Activated CD4-positive, alpha-beta T cell treated with anti-CD3 and anti-CD28 coated beads, Interleukin-2, Interleukin-6, amounts not matched to agents 100 ng/mL and 50 ng/mL, durations not matched to agents 16 hours and 8 hours (primary cell): Measurements from ENCODE around the gene SYNE4.
A peak's percentile ranks its signal among the peaks of the same experiment; 100 is the strongest.

Experiments
- DNase-seq: peaks from one replicate; pipeline ENCODE4 v3.0.0-alpha.2; 2020

The SYNE4 gene

GRCh38 chr19:36023432-36023831 is 14.8 kb upstream of the SYNE4 start:
- no peak for DNase-seq

DNA sequence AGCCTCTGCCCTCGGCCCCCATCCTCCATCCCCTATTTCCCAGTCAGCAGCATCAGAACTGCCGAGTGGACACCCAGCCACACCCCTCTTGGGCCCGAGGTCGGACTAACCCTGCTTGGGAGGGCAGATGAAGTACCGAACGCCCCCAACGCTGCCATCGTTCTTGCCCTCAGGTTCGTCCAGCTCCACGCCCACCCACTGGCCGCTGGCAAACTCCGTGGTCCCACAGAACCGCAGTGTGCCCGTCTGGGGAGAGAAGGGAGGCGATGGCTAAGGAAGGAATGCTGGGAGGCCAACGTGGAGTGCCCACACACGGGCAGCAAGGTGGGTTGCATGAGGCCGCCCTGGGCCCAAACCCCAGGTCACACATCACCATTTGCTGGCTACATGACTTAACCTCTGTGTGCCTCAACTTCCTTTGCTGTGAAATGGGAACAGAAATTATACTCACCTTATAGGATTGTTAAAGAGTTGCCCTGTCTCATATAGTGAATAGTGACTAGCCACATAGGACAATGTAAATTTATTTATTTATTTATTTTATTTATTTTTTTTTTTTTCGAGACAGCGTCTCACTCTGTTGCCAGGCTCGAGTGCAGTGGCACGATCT is 10.6 kb upstream of the SYNE4 start:
- DNase-seq = no peak

DNA sequence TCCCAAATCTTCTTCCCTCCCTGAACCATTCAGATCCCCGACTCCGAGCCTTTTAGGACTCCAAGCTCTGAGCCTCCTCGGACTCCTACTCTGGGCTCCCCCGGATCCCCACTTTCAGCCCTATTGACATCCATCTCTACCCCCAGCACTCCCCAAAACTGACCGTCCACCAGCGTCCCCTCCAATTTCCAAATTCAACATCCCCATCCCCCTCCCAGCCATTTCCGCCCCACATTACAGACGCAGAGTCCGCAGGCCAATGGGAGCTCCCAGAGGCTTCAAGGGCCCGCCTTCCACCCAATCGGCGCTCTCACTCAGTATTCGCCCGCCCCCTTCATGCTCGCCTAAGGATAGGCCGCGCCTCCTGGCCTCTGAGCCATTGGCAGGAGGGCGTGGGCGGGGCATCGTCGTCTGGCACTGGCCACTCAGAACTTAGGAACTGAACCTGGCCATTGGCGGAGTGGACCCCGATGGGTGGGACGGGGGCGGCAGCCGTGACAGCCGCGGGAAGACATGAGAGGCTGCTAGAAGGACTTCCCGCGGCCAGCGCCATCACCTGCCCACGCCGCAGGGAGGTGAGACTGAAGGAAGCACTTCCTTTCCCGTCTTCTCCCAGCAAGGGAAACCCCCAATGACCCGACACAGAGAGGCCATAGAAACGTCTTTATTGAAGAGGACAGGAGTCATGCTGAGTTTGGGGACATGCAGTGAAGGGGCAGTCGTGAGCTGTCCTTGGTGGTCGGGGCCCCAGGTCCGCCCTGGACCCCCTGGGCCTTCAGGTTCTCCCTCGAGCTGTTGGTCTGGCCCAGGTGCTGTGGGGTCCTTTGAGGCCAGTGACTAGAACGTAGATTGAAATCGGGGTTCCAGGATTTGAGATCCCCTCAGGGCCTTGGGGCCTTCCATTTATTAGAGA is 5.7 kb upstream of the SYNE4 start, which contains the start of gene ALKBH6:
Gene ALKBH6, minus strand, starts transcription at position 202 of the 913 bp plus-strand sequence. CDS start 816 bp downstream, outside the sequence.
- peak; percentile 100 for DNase-seq

DNA sequence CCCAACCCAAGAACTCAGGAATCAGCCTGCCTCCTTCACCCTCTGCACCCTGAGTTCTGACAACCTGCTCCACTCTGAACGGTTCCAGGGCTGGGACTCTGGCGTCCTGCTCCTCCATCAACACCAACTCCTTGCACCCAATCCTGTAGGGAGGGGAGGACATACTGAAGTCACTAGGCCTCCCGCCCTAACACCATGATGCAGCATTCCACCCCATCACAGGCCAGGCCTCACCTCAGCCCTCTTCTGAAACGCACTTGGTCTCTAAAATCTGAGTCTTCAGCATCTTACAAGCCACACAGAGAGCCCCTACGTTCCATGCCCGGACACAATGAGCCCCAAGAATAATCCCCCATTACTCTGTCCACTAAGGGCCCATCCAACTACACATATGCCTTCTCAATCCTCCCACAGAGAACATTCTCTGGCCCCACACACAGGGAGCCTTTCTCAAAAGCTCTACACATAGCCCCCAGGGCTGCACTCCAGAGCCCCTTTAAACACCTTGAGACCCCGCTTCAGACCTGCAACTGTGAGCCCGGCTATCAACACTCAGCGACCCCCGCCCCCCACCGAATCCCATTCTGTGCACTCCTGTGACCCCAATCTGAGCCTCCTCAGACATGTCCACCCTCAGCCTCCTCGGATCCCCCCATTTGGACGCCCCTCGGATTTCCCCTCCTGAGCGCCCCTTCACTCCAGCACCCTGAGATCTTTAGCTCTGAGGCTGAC is 4.8 kb upstream of the SYNE4 start:
- DNase-seq = no peak

DNA sequence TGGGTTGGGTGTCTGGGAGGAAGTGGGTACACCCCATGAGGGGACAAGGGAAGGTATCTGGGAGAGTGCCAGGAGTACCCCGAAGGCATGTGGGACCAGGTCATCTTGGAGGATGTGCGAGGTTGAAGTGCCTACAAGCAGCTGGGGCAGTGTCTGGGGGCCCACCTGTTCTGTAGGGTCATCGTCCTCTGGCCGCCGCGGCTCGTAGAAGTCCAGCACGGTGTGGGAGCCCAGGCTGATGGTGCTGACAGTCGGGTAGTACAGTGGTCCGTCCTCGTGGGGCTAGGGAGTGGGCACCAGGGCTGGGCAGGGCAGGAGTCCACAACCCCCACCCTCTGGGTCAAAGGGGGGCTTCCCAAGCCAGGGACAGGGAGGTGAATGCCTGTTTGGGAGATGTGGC is 1.8 kb upstream of the SYNE4 start:
- no peak for DNase-seq

- no peak for DNase-seq
These were observed 1.2 kb upstream of the SYNE4 start for GRCh38 chr19:36009633-36010379.

DNA sequence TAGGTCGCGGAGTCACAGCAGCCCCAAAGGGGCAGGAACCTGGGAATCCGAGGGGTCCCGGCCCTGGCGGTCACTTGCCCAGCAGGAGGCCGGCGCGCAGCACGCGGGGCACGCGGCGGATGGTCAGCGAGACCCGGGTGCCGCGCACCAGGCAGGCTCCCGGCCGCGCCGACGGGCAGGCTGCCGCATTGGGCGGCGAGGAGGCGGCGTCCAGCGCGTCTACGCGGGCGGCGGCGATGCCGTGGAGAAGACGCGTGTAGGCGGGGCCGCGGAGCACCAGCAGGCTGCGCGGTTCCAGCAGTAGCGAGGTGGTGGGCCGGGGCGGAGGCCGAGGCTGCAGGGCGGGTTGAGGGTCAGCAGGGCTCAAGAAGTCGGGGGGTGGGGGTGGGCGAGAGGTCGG is 607 bp upstream of the SYNE4 start:
- peak; percentile 76 for DNase-seq

GRCh38 chr19:36006955-36007354 is 1.7 kb downstream of the SYNE4 start:
- DNase-seq = no peak

GRCh38 chr19:36003284-36003683 is 5.3 kb downstream of the SYNE4 start:
- no peak for DNase-seq

DNA sequence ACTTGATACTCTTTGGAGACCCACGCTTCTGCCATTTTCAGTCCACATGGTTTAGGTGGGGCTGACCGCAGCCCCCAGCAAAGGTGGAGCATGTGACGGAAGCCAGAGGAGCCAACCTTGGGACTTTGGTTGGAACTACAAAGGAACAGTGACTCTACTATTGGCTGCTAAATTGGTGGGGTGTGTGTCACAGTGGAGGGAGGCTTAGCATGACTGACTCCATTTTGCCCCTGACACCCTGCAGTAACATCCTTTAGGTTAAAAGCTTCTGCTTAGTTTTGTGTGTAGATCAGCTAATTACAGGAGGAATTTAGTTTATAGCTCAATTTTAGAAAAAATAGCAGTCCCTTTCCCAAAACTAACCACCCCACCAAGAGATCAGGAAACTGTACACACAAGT is 7.0 kb downstream of the SYNE4 start:
- no peak for DNase-seq

DNA sequence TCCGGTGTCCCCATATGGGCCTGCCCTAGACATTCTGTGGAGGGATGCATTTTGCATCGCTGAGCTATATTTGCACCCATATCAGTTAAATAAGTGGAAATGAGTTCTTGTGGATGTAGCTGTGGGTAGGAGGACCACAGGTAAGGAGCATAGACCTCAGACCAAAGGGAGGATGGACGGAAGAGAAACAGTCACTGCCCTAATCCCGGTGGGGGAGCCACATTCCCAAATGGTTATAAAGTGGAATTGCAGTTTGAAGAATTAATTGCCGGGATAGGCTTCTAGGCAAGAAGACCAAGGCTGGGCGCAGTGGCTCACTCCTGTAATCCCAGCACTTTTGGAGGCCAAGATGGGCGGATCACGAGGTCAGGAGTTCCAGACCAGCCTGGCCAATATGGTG is 11.8 kb downstream of the SYNE4 start:
- DNase-seq = no peak

DNA sequence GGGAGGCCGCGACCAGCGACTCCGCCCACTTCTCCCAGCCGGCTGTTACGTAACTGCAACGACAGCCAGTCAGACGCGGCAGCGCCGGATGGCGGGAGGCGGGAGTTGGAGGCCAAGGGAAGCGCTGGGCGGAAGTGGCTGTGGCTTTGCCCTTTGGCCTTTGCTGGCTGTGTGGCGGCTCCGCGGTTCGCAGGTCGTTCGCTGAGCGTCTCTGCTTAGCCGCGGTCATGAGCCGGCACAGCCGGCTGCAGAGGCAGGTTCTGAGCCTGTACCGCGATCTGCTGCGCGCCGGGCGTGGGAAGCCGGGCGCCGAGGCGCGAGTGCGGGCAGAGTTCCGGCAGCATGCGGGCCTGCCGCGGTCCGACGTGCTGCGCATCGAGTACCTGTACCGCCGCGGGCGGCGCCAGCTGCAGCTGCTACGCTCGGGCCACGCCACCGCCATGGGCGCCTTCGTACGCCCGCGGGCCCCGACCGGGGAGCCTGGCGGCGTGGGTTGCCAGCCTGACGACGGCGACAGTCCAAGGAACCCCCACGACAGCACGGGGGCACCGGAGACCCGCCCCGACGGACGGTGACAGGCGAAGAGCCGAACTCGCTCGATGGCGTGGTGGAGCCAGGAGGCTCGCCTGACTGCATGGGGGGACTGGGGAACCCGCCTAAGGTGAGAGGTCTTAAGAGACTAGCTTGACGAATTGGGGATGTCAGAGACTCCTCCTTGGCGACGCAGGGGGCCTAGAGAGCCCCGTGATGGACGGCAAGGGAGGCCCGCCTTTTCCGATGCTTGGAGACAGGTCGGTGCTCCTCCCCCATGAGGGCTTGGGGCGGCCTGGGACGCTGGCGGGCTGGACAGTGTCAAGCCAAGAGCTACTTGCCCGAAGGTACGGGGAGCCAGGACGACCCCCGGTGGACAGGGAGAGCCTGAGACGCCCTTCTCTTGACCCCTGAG is 13.3 kb downstream of the SYNE4 start, which contains the start of gene SDHAF1:
Gene SDHAF1, plus strand, starts transcription at position 141 of the 946 bp plus-strand sequence. Its CDS starts 87 bp downstream, at position 228.
- DNase-seq = peak; percentile 98

- DNase-seq = no peak
These were observed 14.6 kb downstream of the SYNE4 start for GRCh38 chr19:35993923-35994598.

GRCh38 chr19:35992907-35993765 is 15.5 kb downstream of the SYNE4 start:
- DNase-seq = no peak

DNA sequence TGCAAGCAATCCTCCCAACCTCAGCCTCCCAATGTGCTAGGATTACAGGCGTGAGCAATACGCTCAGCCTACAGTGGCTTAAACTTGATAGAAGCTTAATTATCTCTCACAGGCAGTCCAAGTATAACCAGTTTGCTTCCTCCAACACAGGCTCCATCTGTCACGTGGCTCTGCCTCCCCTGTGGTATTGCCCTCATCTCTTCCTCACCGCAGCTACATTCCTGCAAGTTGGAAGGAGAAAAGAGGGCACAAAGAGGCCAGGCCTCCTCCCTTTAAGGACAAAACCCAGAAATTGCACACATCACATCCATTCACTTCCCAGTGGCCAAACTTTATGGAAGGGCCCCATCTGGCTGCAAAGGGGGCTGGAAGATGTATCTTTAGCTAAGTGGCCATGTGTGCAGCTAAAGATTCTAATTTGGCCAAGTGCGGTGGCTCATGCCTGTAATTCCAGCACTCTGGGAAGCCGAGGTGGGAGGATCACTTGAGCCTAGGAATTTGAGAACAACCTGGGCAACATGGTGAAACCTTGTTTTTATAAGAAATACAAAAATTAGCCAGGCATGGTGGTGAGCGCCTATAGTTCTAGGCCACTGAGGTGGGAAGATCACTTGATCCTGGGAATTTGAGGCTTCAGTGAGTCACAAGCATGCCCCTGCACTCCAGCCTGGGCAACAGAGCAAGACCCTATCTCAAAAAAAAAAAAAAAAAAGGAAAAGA is 16.7 kb downstream of the SYNE4 start:
- DNase-seq = no peak

GRCh38 chr19:35990771-35991730 is 17.6 kb downstream of the SYNE4 start:
- no peak for DNase-seq

DNA sequence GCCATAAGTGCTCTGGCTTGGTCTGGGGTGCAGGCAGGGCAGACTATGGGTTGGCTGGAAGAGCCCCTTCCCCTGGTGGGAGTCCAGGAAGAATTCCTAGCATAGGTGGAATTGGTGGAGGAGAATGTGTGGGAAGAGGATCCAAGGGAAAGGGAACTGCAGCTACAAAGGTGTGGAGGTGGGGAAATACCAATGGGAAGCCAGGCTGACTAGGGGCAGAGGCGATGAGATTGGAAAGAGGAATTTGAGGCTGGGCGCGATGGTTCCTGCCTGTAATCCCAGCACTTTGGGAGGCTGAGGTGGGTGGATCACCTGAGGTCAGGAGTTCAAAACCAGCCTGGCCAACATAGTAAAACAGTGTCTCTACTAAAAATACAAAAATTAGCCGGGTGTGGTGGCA is 18.5 kb downstream of the SYNE4 start:
- DNase-seq = no peak

DNA sequence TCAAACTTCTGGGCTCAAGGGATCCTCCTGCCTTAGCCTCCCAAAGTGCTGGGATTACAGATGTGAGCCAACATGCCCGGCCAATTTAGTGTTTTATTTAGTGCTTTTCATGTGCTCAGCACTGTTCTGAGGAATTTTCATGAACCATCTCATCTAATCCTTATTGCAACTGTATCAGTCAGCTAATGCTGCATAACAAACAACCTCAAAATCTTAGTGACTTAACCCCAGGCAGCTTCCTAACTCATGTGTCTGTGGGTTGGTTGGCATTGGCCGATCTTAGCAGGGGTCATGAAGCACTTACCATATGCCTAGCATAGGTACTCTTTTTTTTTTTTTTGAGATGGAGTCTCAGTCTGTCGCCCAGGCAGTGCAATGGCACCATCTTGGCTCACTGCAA is 19.8 kb downstream of the SYNE4 start:
- DNase-seq = no peak
